CD4-positive, alpha-beta T cell (primary cell): ENCODE data around the gene LCN12. TPM values are rescaled to one million over a fixed set of nuclear protein-coding genes. Genes with fewer than 3 reads are reported as not detected.

Experiments used
- ATAC-seq: fragments of 200-7000 bp; cut with Tn5 transposase; one replicate; pipeline ENCODE4 v1.10.0; 2022; ENCODE audit warnings: mild to moderate bottlenecking; ENCODE audit not compliant: poor library complexity
- CTCF ChIA-PET: fragments of 350-600 bp; sonication (Branson Sonifier 250); formaldehyde crosslinking; loops from one replicate; lab custom pipeline; 2021; ENCODE audit warnings: antibody characterized with exemption, inconsistent platforms; lab: Charles Lee
- POLR2A ChIA-PET: fragments of 350-600 bp; sonication (Branson Sonifier 250); formaldehyde crosslinking; loops from one replicate; lab custom pipeline; 2021; ENCODE audit warnings: antibody characterized with exemption, inconsistent platforms; lab: Charles Lee
- DNase-seq, 14 experiments: peaks; one replicate each; pipeline ENCODE4 v3.0.0-alpha.2; 2013 to 2020; ENCODE audit warnings: mixed read lengths in 2 of 14
- H3K27ac ChIP-seq, 2 donors: one replicate each; pipeline versions ENCODE4 v1.5.1 to v1.7.0; 2013; ENCODE audit warnings: low read length in 2 of 2, low read depth in 1 of 2, mild to moderate bottlenecking in 1 of 2
- H3K27me3 ChIP-seq, 2 experiments: 1 replicate in 1 of 2; 2 replicates in 1 of 2; pipeline versions ENCODE4 v1.6.1 to v1.7.0; 2013; ENCODE audit warnings: low read length in 2 of 2, control low read depth in 1 of 2, mild to moderate bottlenecking in 1 of 2, moderate library complexity in 1 of 2; ENCODE audit not compliant: insufficient read depth in 2 of 2, control insufficient read depth in 1 of 2
- H3K36me3 ChIP-seq: one replicate; pipeline ENCODE4 v1.6.1; 2013; ENCODE audit warnings: low read length, control low read depth; ENCODE audit not compliant: insufficient read depth
- H3K4me1 ChIP-seq: one replicate; pipeline ENCODE4 v1.6.1; 2013; ENCODE audit warnings: low read length, control low read depth; ENCODE audit not compliant: insufficient read depth
- H3K4me3 ChIP-seq: one replicate; pipeline ENCODE4 v1.5.1; 2013; ENCODE audit warnings: mild to moderate bottlenecking, low read length, moderate library complexity
- H3K9me3 ChIP-seq, 2 experiments: 1 replicate in 1 of 2; 2 replicates in 1 of 2; pipeline versions ENCODE4 v1.6.1 to v1.7.0; 2013; ENCODE audit warnings: low read length in 2 of 2, mild to moderate bottlenecking in 2 of 2, control low read depth in 1 of 2, moderate library complexity in 1 of 2; ENCODE audit not compliant: control insufficient read depth in 1 of 2, insufficient read depth in 1 of 2
- H3K27ac Mint-ChIP-seq: one replicate; pipeline ENCODE4 v1.8.0; 2020; ENCODE audit warnings: mixed read lengths
- H3K27me3 Mint-ChIP-seq: one replicate; pipeline ENCODE4 v1.8.0; 2021; ENCODE audit warnings: mixed read lengths
- H3K36me3 Mint-ChIP-seq: one replicate; pipeline ENCODE4 v1.8.0; 2021; ENCODE audit warnings: low read depth, mixed read lengths
- H3K4me1 Mint-ChIP-seq: one replicate; pipeline ENCODE4 v1.8.0; 2021; ENCODE audit warnings: low read depth, mixed read lengths
- H3K4me3 Mint-ChIP-seq: one replicate; pipeline ENCODE4 v1.8.0; 2020; ENCODE audit warnings: mild to moderate bottlenecking, mixed read lengths
- H3K9me3 Mint-ChIP-seq: one replicate; pipeline ENCODE4 v1.8.0; 2020; ENCODE audit warnings: mixed read lengths
- intact Hi-C, 2 experiments: fragments of 100-400 bp; cut with DNase I in 1 of 2; cut with micrococcal nuclease in 1 of 2; formaldehyde crosslinking; loops; one replicate each; pipeline versions ENCODE4 v1.15.1 to v1.9.0; 2023 to 2025; cut with DNase I, micrococcal nuclease
- total RNA-seq, 174 experiments: library from RNA in 2 of 174; stranded (reverse) in 2 of 174; gene quantifications; one replicate each; pipeline ENCODE4 v1.2.3 and lab custom pipeline; 2021 to 2026
- TF ChIP-seq, protein P1 (sequence below): fragments of 200-600 bp; IDR thresholded peaks from one replicate; pipeline ENCODE4 v1.8.0; 2022; ENCODE audit warnings: antibody characterized with exemption, mild to moderate bottlenecking

Gene LCN12
- total RNA-seq, 2 experiments from 2014 or later: 1.3 to 1.5 TPM

DNA sequence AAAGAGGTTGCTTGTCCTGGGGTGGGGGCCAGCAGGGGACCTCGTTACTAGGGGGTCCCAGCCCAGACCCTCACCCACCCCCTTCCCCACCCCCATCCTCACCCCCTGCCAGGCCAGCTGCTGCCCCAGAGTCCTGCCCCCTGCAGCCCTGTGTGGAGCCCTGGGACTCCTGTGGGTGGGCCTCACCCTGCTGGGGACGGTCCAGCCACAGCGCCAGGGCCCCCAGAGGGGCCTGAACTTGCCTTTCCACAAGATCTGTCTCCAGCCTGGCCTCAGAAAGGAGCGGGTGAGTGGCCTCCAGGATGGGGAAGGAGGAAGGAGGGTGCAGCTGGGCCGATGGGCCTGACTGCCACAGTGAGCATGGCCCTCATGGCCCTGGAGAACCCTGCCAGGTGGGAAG lies 17.7 kb downstream of the LCN12 start:
- Mint-ChIP-seq H3K4me3 (no peak overlapping the region), H3K9me3 (no peaks in the 10 kb centered on the region), H3K4me1 (peaks cover 14% of the 10 kb centered on the region), H3K36me3 (no peaks in the 10 kb centered on the region), H3K27me3 (no peaks in the 10 kb centered on the region), H3K27ac (no peak overlapping the region)
- TF ChIP-seq, protein P1, sequence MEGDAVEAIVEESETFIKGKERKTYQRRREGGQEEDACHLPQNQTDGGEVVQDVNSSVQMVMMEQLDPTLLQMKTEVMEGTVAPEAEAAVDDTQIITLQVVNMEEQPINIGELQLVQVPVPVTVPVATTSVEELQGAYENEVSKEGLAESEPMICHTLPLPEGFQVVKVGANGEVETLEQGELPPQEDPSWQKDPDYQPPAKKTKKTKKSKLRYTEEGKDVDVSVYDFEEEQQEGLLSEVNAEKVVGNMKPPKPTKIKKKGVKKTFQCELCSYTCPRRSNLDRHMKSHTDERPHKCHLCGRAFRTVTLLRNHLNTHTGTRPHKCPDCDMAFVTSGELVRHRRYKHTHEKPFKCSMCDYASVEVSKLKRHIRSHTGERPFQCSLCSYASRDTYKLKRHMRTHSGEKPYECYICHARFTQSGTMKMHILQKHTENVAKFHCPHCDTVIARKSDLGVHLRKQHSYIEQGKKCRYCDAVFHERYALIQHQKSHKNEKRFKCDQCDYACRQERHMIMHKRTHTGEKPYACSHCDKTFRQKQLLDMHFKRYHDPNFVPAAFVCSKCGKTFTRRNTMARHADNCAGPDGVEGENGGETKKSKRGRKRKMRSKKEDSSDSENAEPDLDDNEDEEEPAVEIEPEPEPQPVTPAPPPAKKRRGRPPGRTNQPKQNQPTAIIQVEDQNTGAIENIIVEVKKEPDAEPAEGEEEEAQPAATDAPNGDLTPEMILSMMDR: no peak
- Histone ChIP-seq H3K36me3 (no peaks in the 10 kb centered on the region), H3K9me3 (no peaks in the 10 kb centered on the region), H3K4me1 (peaks cover 42% of the 10 kb centered on the region), H3K4me3 (no peak overlapping the region), H3K27ac (no peak overlapping the region), H3K27me3 (no peaks in the 10 kb centered on the region)
- DNase-seq (no peak), ATAC-seq (no peak)
- ChIA-PET CTCF (no interaction called here), POLR2A (no interaction called here)
- intact Hi-C loops: no loop called here

DNA sequence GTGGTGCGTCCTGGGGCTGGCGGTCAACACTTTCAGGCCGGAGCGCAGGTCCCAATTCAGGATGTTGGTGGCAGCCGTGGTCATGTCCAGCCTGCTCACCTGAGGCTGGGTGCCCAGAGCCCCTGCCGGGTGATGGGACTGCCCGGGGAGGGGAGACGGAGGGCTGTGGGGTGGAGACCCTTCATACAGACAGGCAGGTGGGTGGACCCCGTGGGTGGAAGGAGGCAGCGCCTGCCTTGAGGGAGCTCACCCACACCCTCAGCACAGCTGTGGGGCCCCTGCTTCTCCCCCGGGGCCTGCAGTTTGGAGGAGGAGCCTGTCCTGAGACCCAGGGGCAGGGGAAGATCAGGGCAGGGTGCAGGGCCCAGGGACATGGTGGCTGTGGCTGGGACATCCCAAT lies 18.3 kb downstream of the LCN12 start:
- no peaks in the 10 kb centered on the region for H3K36me3 ChIP-seq
- H3K27me3 ChIP-seq: no peaks in the 10 kb centered on the region
- peaks cover 42% of the 10 kb centered on the region for H3K4me1 ChIP-seq
- ChIA-PET POLR2A (no interaction called here), CTCF (no interaction called here)
- peaks cover 18% of the 10 kb centered on the region for H3K4me1 Mint-ChIP-seq
- H3K27me3 Mint-ChIP-seq: no peaks in the 10 kb centered on the region
- no peaks in the 10 kb centered on the region for H3K9me3 ChIP-seq
- H3K27ac ChIP-seq: no peak overlapping the region
- no peak for ATAC-seq
- H3K4me3 ChIP-seq: no peak overlapping the region
- no peak overlapping the region for H3K27ac Mint-ChIP-seq
- H3K36me3 Mint-ChIP-seq: no peaks in the 10 kb centered on the region
- TF ChIP-seq, protein P1: no peak
- intact Hi-C loops: no loop called here
- DNase-seq: no peak
- no peaks in the 10 kb centered on the region for H3K9me3 Mint-ChIP-seq
- no peak overlapping the region for H3K4me3 Mint-ChIP-seq

DNA sequence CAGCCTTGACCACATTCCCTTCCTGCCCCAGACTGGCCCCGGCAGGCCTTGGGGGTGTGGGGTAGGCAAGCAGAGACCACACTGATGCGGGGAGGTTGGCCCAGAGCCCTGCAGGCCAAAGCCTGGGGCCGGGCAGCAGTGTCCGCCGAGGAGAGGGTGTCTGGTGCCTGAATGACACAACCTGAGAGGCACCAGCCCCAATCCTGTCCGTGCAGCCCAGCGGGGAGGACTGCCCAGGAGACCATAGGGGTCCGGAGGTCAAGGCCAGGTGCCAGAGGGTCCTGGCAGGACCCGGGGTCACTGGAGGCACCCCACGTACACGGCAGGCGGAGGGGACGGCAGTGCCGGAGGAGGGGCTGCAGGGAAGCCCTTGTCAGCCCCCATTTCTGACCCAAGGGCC lies 19.7 kb downstream of the LCN12 start:
- no peaks in the 10 kb centered on the region for H3K36me3 Mint-ChIP-seq
- H3K27me3 Mint-ChIP-seq: no peaks in the 10 kb centered on the region
- no peak overlapping the region for H3K27ac Mint-ChIP-seq
- no peak overlapping the region for H3K4me3 Mint-ChIP-seq
- TF ChIP-seq, protein P1: no peak
- Histone ChIP-seq H3K9me3 (no peaks in the 10 kb centered on the region), H3K36me3 (no peaks in the 10 kb centered on the region), H3K4me3 (no peak overlapping the region), H3K27ac (no peak overlapping the region), H3K4me1 (peaks cover 43% of the 10 kb centered on the region), H3K27me3 (no peaks in the 10 kb centered on the region)
- intact Hi-C loops: no loop called here
- DNase-seq (no peak), ATAC-seq (no peak)
- H3K4me1 Mint-ChIP-seq: peaks cover 20% of the 10 kb centered on the region
- ChIA-PET CTCF (no interaction called here), POLR2A (no interaction called here)
- H3K9me3 Mint-ChIP-seq: no peaks in the 10 kb centered on the region
